Breast epithelium (tissue), 4 donors: ENCODE data around the gene FAM9A. TPM values are rescaled to one million over a fixed set of nuclear protein-coding genes. Genes with fewer than 3 reads are reported as not detected.
"Not testable (repeated sequence)": the region's sequence is repeated elsewhere in the genome, so short reads cannot be mapped to it uniquely, and the experiment has no call there.

Experiments used
- DNase-seq, 2 donors: peaks; one replicate each; pipeline ENCODE4 v3.0.0-alpha.2; 2019; ENCODE audit warnings: low spot score in 2 of 2
- H3K27ac ChIP-seq, 2 donors: fragments of 200-600 bp; sonication (generic) in 1 of 2; one replicate each; pipeline ENCODE4 v1.5.1; 2016 to 2019; ENCODE audit warnings: mild to moderate bottlenecking in 1 of 2
- H3K27me3 ChIP-seq, 2 donors: fragments of 200-600 bp; sonication (generic) in 1 of 2; one replicate each; pipeline versions ENCODE4 v1.5.1 to v1.6.0; 2017 to 2019; ENCODE audit warnings: control low read depth in 1 of 2, mild to moderate bottlenecking in 1 of 2
- H3K36me3 ChIP-seq: fragments of 200-600 bp; one replicate; pipeline ENCODE4 v1.5.1; 2019
- H3K4me1 ChIP-seq, 2 donors: fragments of 200-600 bp; sonication (generic); one replicate each; pipeline ENCODE4 v1.5.1; 2016 to 2019; ENCODE audit warnings: control low read depth in 1 of 2
- H3K4me3 ChIP-seq, 3 donors: fragments of 200-600 bp; sonication (generic); 1 replicate in 2 of 3; 2 replicates in 1 of 3; pipeline ENCODE4 v1.5.1; 2016 to 2019; ENCODE audit warnings: mild to moderate bottlenecking in 3 of 3, moderate library complexity in 2 of 3
- H3K9me3 ChIP-seq, 2 donors: fragments of 200-600 bp; sonication (generic) in 1 of 2; one replicate each; pipeline ENCODE4 v1.5.1; 2016 to 2019; ENCODE audit warnings: control low read depth in 1 of 2
- CTCF ChIP-seq, 3 donors: fragments of 450-650 bp; IDR thresholded peaks; one replicate each; pipeline ENCODE4 v1.5.1; 2016 to 2017; ENCODE audit warnings: antibody characterized with exemption in 3 of 3, mild to moderate bottlenecking in 3 of 3, moderate library complexity in 3 of 3
- POLR2A ChIP-seq: fragments of 450-650 bp; IDR thresholded peaks from one replicate; pipeline ENCODE4 v1.6.1; 2016; ENCODE audit warnings: antibody characterized with exemption, mild to moderate bottlenecking, moderate library complexity
- POLR2AphosphoS5 ChIP-seq, 3 donors: sonication (generic); formaldehyde crosslinking; IDR thresholded peaks; one replicate each; pipeline ENCODE4 v1.6.1; 2017; ENCODE audit warnings: antibody characterized with exemption in 3 of 3
- intact Hi-C: fragments of 100-400 bp; cut with DNase I; formaldehyde crosslinking; loops from one replicate; pipeline ENCODE4 v1.15.1; 2023; ENCODE audit warnings: low total_unique reads
- total RNA-seq, 3 donors: library from RNA; depleted of rRNA; stranded (reverse); fragments of >200 nt; gene quantifications; one replicate each; pipeline ENCODE4 v1.1.0, GENCODE V29; 2016

The FAM9A gene
- total RNA-seq, 3 donors from 2014 or later: not detected

- intact Hi-C loops: not testable (repeated sequence)
Measured at GRCh38 chrX:8757609-8758389, 43.4 kb downstream of the FAM9A start.

DNA sequence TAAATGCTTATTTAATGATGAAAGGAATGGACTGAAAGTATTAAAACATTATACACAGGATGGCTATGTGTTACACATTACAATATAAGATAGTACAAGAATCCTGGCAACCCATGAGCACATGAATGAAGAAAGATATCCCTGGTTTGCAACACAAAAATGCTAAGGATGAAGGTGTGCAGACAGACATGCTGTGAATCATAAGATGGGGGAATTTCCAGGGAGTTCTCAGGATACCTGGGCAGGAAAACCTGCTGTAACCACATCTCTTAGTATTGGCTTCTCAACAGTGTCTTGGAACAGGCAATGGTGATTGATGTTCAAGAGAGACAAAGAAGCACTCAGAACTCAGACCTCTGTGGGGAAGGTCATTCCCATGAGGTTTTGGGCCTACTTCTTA lies 45.4 kb downstream of the FAM9A start:
- Histone ChIP-seq H3K27me3 (peaks cover 0 to 15% of the 10 kb centered on the region in 2 donors), H3K9me3 (no peaks in the 10 kb centered on the region), H3K4me3 (no peak overlapping the region), H3K4me1 (no peaks in the 10 kb centered on the region), H3K36me3 (no peaks in the 10 kb centered on the region), H3K27ac (no peak overlapping the region)
- intact Hi-C loops: no loop called here
- DNase-seq: no peak
- TF ChIP-seq POLR2AphosphoS5 (IDR thresholded peaks at IDR 0.05) (no peak), CTCF (IDR thresholded peaks at IDR 0.05) (no peak), POLR2A (no peak)

More at GRCh38 chrX:8757609-8758389, 43.4 kb downstream of the FAM9A start:
- not testable (repeated sequence) for H3K4me3 ChIP-seq, H3K27ac ChIP-seq, DNase-seq, H3K36me3 ChIP-seq, H3K4me1 ChIP-seq, H3K9me3 ChIP-seq
- peaks cover 0 to 13% of the 10 kb centered on the region in 2 donors for H3K27me3 ChIP-seq

DNA sequence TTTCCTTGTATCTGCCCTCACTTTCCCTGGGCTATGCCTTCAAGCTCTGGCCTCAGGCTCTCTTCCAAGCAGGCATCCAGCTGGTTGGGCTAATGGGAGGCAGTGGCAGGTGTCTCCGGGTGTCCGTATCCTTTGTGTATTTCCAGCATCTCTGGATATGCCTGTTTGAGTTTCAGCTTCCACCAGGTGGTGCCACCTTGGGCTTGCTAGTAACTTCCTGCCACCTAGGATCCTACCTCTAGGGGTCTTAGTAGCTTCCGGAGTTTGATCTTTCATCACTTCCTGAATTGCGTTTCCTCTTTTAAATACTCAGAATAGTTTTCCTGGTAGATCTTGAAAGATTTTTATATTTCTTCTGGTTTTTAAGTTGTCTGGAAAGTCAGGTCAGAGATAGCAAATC lies 46.1 kb downstream of the FAM9A start:
- Histone ChIP-seq H3K9me3 (no peaks in the 10 kb centered on the region), H3K36me3 (no peaks in the 10 kb centered on the region), H3K4me3 (no peak overlapping the region), H3K27ac (no peak overlapping the region), H3K4me1 (no peaks in the 10 kb centered on the region), H3K27me3 (peaks cover 0 to 22% of the 10 kb centered on the region in 2 donors)
- TF ChIP-seq POLR2AphosphoS5 (IDR thresholded peaks at IDR 0.05): no peak
- TF ChIP-seq CTCF (IDR thresholded peaks at IDR 0.05): no peak
- TF ChIP-seq POLR2A: no peak
- no peak for DNase-seq
- intact Hi-C loops: no loop called here

GRCh38 chrX:8749697-8750096 lies 51.5 kb downstream of the FAM9A start:
- Histone ChIP-seq H3K4me3 (no peak overlapping the region), H3K27me3 (peaks cover 0 to 14% of the 10 kb centered on the region in 2 donors), H3K27ac (no peak overlapping the region), H3K9me3 (no peaks in the 10 kb centered on the region), H3K36me3 (no peaks in the 10 kb centered on the region), H3K4me1 (no peaks in the 10 kb centered on the region)
- DNase-seq: no peak
- TF ChIP-seq POLR2AphosphoS5 (IDR thresholded peaks at IDR 0.05) (no peak), CTCF (IDR thresholded peaks at IDR 0.05) (no peak), POLR2A (no peak)
- intact Hi-C loops: loop anchor here (10.0 kb wide), 1 partner anchor 965 kb away; no protein-coding TSS in a partner anchor

GRCh38 chrX:8748855-8749254 lies 52.3 kb downstream of the FAM9A start:
- Histone ChIP-seq H3K36me3 (no peaks in the 10 kb centered on the region), H3K4me3 (no peak overlapping the region), H3K27ac (no peak overlapping the region), H3K27me3 (peaks cover 0 to 10% of the 10 kb centered on the region in 2 donors), H3K4me1 (no peaks in the 10 kb centered on the region), H3K9me3 (no peaks in the 10 kb centered on the region)
- intact Hi-C loops: loop anchor here (10.0 kb wide), 1 partner anchor 966 kb away; no protein-coding TSS in a partner anchor
- no peak for TF ChIP-seq POLR2A
- peak in 1 of 3 donors; percentile 39 for TF ChIP-seq CTCF (IDR thresholded peaks at IDR 0.05)
- no peak for TF ChIP-seq POLR2AphosphoS5 (IDR thresholded peaks at IDR 0.05)
- DNase-seq: no peak
